G401 (cell line): ENCODE measurements around the gene PCK2. TPM values are rescaled to one million over a fixed set of nuclear protein-coding genes. Genes with fewer than 3 reads are reported as not detected.
"Not testable (repeated sequence)": the region's sequence is repeated elsewhere in the genome, so short reads cannot be mapped to it uniquely, and the experiment has no call there.

ENCODE experiments used
- DNase-seq: peaks from one replicate; pipeline ENCODE4 v3.0.0-alpha.2; 2015; ENCODE audit warnings: low spot score
- in situ Hi-C: cut with HindIII; loops from 2 replicates; pipeline ENCODE4 v1.10.0; 2016; ENCODE audit warnings: low sequenced_read_pairs, mixed read lengths
- total RNA-seq: library from RNA; depleted of rRNA; stranded (reverse); fragments of >200 nt; shearing (Covaris generic); gene quantifications from 2 replicates; pipeline ENCODE4 v1.2.3, GENCODE V29; 2014; rRNA removed

Gene PCK2
- 64.7 and 86.2 TPM in 2 replicates for total RNA-seq

DNA sequence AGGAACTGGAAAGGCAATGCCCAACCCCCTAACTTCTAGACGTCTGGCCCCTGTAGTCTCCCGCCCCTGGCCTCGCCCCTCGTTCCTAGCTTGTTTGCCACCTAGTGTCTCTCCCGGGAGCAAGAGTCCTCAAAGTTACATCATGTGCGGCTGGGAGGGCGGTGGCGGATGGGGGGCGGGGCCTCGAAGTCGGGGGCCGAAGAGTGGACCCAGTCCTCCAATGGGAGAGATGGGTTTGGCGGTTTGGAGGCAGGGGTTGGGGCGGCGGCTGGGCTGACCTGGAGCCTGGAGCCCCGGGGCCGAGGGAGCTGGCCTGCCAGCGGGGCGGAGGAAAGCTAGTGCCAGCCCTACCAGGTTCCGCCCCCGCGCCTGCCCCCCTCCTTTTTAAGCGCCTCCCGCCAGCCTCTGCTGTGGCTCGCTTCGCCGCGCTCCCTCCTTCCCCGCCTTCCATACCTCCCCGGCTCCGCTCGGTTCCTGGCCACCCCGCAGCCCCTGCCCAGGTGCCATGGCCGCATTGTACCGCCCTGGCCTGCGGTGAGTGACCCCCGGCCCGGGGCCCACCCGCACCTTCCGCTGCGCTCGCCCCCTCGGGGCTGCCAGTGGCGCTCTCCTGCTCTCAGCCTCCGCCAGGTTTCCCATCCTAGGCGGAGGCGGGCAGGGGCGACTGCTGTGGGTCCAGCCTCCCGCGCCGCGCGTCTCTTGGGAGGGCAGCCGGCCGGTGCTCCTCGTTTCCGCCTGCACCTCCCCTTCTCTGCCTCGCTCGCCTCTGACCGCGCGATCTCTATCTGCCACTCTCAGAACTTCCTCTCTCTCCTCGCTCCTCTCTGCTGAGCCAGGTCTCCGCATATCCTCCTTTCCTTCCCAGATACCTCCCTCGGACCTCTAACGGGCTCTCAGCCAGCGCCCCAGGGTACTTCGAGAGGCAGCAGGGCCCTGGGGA lies at the start of gene PCK2:
Gene PCK2, plus strand, starts transcription at position 411 of the 940 bp plus-strand sequence. Its CDS starts 95 bp downstream, at position 506.
- in situ Hi-C loops: no loop called here
- DNase-seq: peak; percentile 82

DNA sequence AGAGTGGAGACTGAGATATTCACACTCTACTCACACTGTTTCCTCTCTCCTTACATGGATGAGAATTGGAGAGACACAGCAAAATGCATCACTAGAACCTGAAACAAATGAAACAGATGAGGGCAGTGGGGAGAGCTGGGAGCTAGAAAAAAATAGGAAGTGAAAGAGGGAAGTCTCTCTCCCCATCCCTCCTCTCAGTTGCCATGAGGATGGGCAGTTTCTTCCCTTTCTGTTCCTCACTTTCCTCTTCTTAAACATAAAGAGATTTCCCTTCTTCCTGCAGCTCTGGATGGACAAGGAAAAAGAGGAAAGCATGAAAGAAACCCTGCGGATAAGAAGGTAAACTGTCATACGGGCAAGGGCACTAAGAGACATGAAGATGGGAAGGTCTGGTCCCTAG lies 45.1 kb upstream of the PCK2 start:
- in situ Hi-C loops, DNase-seq: not testable (repeated sequence)

DNA sequence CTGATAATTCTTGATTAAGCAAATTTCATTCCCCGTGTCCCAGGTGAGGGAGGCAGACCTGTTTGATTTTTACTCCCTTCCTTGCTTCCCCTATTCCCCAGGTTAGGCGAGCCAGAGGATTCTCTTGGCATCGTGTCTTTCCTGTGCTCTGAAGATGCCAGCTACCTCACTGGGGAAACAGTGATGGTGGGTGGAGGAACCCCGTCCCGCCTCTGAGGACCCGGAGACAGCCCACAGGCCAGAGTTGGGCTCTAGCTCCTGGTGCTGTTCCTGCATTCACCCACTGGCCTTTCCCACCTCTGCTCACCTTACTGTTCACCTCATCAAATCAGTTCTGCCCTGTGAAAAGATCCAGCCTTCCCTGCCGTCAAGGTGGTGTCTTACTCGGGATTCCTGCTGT lies 43.4 kb upstream of the PCK2 start:
- DNase-seq: peak; percentile 20
- in situ Hi-C loops: not testable (repeated sequence)

DNA sequence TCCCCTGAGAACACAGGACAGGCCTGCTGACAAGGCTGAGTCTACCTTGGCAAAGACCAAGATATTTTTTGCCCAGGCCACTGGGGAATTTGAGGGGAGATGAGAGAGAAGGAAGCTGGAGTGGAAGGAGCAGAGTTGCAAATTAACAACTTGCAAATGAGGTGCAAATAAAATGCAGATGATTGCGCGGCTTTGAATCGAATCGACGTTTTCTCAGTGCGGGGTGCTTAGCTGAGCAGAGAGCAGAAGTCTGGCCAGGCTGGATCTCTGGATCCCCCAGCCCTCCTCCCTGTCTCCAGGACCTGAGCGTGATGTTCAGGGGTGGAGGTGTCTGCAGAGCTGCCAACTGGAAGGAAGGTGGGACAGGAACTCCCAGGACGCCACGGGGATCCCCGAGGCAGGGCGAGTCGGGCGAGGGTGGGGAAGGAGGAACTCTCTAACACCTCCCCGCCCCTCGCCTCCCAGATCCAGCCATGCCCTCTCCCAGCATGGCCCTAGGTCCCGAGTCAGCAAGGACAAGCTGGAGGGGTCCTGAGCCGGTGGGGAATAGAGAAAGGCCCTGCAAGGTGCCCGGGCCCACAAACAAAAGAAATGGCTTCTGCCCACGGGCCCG lies 42.8 kb upstream of the PCK2 start:
- in situ Hi-C loops: no loop called here
- DNase-seq: peak; percentile 59

DNA sequence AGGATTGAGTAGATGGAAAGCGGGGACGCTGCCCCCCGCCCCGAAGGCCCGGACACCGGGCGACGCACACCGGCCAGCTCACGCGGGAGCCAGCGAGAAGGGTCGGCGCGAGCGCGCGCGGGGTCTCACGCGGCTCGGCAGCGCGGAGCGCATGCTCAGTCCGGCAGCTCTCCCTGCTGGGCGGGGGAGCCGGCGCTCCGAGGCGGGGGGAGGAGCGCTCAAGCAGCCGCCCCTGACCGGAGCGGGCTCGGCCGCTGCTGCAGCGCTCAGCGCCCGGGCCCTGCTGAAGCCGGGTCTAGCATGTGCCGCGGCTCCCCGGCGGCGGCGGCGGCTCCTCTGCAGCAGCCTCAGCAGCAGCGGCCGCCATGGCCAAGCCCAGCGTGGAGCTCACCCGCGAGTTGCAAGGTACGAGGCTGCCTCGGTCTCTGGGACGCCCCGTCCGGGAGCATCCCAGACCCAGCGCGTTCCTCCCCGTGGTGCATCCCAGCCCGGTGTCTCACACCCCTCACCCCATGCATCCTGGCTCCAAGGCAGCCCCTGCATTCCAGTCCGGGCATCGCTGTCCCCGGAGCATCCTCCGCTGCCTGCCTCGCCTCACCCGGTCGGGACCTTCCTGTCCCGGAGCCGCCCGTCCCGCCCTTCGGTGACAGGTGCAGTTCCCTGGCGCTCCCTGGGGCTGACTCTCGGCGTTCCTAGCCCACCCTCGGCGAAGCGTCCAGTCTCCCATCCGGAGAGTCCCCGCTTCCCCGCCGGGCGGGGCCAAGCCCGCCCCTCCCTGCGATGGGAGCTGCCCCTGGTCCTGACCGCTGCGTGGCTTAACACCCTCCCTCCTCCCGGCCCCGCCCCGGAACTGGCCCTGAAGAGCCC lies 42.1 kb upstream of the PCK2 start, which contains the start of gene CARMIL3:
Gene CARMIL3, plus strand, starts transcription at position 221 of the 867 bp plus-strand sequence. Its CDS starts 145 bp downstream, at position 366.
- in situ Hi-C loops: no loop called here
- DNase-seq: peak; percentile 80

DNA sequence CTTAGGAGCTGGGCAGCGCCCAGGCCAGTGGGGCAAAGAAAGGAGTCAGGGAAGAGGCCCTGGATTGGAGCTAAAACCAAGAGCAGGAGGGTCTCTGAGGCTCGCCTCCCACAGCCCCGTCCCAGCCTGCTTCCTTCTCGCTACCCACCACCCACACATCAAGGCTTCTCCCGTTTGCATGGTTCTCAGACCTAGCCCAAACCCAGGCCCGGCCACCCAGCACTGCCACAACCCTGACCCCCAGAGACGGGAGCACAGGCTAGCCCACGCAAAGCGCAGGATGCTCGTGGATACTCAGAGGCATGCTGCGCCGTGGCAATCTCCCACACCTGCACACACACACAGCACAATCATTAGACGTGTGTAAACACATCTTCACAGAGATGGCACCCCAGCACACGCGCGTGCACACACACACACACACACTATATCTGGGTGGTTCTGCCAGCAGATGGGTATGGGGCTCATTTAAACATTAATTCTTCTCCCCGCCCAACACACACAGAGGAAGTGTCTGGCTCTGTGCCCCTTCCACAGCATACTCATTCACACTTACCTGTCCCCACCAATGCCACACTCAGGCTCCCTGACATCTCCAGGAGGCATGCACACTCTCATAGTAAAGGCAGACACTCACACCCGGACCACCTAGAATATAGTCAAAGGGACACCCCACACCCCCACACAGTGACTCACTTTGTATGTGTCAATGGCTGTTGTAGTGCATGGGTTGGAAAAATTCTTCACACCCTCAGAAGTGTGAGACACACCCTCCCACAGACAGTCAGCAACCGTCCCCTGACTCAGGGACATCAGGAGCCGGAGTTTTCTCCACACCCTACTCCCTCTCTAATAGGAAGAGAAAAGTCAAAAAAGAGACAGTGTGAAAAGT lies 41.2 kb upstream of the PCK2 start:
- DNase-seq: peak; percentile 12
- in situ Hi-C loops: no loop called here

DNA sequence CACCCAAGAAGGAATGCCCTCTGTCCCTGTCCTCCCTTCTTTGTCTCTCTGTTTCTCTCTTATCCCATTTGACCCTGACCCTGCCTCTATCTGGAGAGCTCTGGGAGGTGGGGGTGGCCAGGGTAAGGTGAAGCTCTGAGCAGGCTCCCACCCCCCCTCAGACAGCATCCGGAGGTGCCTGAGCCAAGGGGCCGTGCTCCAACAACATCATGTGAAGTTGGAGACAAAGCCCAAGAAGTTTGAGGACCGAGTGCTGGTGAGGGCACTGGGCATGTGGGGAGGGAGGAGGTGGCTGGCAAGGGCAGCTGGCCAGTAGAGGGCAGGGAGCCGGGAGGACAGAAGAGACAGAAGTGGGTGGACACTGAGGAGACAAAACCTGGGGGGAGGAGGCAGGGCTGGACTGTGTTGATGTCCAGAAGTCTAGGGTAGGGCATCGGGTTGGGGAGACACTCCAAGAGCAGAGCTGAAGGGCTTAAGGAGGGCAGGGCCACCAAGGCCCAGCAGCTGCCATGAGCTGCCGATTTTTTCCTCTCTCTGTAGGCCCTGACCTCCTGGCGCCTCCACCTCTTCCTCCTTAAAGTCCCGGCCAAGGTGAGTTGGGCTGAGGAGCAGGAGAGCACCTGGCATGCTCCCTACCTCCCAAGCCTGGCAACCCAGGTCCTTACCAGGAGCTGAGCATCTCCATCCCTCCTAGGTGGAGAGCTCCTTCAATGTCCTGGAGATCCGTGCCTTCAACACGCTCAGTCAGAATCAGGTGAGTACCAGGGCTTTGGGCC lies 40.4 kb upstream of the PCK2 start:
- in situ Hi-C loops: no loop called here
- peak; percentile 21 for DNase-seq

DNA sequence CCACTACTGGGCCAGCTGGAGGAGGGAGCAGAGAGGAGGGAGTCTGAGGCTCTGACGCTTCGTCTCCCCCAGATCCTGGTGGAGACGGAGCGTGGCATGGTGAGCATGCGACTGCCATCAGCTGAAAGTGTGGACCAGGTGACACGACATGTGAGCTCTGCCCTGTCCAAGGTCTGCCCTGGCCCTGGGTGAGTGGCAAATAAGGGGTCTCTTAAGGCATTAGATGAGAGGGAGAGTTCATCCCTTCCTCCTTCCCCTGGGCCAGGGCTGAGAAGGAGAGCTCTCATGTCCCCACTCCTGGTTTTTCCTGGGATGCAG lies 39.8 kb upstream of the PCK2 start:
- in situ Hi-C loops: no loop called here
- DNase-seq: no peak

DNA sequence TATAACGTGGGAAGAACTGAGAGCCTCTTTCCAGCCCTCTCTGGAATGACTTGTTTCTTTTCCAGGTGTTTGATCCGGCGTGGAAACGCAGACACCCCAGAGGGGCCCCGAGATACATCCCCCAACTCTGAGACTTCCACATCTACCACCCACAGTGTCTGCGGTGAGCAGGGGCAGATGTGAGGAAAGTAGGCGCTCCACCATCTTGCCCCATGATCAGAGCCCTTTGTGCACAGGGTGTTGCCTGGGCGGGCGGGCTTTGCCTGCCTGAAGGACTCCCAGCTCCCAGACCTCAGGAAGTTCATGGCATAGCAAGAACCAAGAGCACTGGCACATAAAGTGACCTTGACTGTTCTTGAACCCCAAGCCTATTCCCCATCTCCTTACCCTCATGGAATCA lies 39.5 kb upstream of the PCK2 start:
- in situ Hi-C loops: no loop called here
- DNase-seq: no peak

DNA sequence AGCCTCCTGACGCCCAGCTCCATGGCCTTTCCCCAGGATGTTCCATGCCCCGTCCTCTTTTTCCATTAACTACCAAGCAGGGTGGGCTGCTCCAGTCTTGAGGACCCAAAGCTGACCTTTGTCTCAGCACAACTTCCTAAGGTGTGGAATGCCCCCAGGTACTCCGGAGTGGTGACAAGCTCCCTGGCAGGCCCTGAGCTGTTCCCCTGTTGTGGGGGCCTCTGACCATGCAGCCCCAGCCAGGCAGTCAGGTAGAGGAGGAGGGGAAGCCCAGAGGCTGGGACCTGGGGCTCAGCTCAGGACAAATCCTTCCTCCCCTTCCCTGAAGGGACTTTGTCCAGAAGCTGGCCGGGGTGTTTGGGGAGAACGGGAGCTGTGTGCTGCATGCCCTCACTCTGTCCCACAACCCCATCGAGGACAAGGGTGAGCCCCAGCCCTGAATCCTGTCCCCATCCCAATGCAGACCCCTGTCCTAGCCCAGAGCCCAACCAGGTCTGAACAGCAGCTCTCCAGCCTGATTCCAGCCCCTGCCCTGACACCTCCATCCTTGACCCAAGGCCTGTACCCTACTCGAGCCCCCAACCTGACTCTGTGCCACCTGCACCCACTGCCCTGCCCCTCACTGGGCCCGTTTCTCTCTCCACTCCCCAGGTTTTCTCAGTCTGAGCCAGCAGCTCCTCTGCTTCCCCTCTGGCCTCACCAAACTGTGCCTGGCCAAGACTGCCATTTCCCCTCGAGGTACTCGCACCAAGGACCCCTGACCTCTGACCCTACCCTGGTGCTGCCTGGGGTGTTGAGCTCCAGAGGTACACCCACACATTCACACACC lies 37.9 kb upstream of the PCK2 start:
- in situ Hi-C loops: no loop called here
- no peak for DNase-seq

DNA sequence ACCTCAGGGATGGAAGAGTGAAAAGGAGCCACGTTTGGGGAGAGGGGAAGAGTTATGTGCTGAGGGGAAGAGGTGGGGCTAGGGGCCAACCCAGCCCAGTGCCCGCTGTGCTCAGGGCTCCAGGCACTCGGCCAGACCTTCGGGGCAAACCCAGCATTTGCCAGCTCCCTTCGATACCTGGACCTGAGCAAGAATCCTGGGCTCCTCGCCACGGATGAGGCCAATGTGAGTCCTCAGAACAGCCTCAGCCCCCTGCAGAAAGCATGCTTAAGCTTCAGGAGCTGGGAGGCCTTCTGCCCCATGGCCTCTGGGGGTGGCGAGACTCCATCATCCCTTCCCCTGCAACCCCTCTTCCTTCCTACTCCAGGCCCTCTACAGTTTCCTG lies 37.3 kb upstream of the PCK2 start:
- DNase-seq: no peak
- in situ Hi-C loops: no loop called here

DNA sequence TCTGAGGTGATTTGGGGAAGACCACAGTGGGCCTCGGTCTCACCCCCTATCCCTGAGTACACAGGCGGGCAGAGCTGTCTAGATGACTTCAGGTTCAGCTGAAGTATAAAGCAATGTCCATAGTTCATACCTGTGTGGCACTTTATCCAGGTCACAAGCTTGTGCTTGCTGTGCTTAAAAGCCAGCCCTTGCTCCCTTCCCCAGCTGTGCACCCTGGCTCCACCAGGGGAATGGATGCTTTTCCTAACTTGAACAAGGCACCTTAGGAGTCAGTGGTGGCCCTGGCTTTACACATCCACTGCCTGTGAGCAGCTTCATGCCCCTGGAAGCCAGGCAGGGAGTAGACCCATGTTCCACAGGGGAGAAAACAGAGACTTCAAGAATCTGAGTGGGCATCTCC lies 36.8 kb upstream of the PCK2 start:
- DNase-seq: no peak
- in situ Hi-C loops: no loop called here

DNA sequence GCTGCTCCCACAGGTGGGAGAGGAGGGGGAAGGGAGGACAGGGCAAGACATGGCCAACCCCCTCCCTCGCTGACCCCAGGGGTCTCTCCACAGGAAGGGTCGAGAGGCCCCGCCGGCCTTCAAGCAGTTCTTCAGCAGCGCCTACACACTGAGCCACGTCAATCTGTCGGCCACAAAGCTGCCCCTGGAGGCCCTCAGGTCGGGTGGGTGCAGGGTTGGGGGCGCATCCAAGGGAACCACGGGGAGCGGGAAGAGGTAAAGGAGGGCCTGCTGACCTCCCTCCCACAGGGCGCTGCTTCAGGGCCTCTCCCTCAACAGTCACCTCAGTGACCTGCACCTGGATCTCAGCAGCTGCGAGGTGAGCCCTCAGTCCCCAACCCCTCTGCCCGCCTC lies 36.2 kb upstream of the PCK2 start:
- no peak for DNase-seq
- in situ Hi-C loops: no loop called here

DNA sequence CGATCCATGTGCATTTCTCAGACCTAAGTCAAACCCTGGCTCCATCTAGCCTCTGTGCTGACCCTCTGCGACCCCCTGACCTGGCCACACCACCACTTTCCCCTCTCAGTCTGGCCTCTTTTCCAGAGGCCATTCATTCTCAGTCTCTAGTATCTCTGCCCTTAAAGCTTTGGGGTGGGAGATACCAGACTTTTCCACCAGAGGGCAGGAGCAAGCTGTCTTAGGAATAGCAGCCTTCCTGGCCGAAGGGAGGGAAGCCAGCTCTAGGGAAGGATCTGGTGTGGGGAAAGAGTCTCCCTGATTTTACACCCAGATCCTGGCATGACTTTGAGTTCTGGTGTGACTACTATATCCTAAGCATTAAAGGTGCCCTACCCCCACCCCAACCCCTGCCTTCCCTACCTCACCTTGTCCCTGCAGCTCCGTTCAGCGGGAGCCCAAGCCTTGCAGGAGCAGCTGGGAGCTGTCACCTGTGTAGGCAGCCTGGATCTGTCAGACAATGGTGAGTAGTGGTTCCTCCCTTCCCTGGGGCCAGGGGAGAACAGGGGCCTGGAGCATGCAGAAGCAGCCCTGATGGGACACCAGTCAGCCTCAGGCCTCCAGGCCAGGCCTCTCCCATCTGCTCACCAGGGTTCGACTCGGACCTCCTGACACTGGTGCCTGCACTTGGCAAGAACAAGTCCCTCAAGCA lies 35.7 kb upstream of the PCK2 start:
- in situ Hi-C loops: no loop called here
- peak; percentile 84 for DNase-seq

DNA sequence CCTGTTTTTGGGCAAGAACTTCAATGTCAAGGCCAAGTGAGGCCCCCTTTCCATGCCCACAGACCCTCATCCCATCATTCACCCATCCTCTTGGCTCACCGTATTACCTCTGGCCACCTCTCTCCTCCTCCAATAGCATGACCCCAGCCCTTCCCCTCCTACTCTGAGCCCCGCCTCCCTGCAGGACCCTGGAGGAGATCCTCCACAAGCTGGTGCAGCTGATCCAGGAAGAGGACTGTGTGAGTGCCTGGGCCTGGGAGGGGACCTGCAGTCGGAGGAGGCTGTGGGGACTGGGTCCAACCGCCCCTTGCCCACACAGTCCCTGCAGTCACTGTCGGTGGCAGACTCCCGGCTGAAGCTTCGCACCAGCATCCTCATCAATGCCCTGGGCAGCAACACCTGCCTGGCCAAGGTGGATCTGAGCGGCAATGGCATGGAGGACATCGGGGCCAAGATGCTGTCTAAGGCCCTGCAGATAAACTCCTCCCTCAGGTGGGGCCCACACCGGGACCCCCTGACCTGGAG lies 35.1 kb upstream of the PCK2 start:
- in situ Hi-C loops: no loop called here
- DNase-seq: no peak

DNA sequence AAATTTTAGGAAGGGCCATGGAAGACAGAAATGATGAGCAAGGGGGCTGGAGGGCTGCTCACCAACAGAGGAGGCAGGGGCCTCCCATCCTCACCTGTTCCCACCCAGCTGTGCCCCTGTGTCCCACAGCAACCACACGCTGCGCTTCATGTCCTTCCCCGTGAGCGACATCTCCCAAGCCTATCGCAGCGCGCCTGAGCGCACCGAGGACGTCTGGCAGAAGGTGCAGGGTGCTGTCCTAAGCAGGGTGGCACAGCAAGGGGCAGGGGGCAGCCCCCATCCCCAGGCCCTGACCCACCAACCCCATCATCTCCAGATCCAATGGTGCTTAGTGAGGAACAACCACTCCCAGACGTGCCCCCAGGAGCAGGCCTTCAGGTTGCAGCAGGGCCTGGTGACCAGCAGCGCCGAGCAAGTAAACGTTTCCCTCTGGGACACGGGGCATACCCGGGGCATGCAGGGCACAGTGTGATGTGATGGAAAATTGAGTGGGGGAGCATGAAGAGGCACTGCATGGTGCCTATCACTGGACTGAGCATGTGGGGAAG lies 34.2 kb upstream of the PCK2 start:
- DNase-seq: no peak
- in situ Hi-C loops: no loop called here
